Activated CD8-positive, alpha-beta T cell treated with anti-CD3 and anti-CD28 coated beads for 36 hours (primary cell): Measurements from ENCODE around the gene SIRPB1. TPM values are rescaled to one million over a fixed set of nuclear protein-coding genes. Genes with fewer than 3 reads are reported as not detected.
A peak's percentile ranks its signal among the peaks of the same experiment; 100 is the strongest.

Experiments used
- ATAC-seq: fragments of 200-7000 bp; cut with Tn5 transposase; one replicate; pipeline ENCODE4 v1.10.0; 2021; ENCODE audit warnings: mild to moderate bottlenecking, moderate library complexity
- CTCF ChIA-PET: fragments of 350-600 bp; sonication (Branson Sonifier 250); formaldehyde crosslinking; loops from one replicate; lab custom pipeline; 2021; ENCODE audit warnings: antibody characterized with exemption; lab: Charles Lee
- POLR2A ChIA-PET: fragments of 350-600 bp; sonication (Branson Sonifier 250); formaldehyde crosslinking; loops from one replicate; lab custom pipeline; 2021; ENCODE audit warnings: antibody characterized with exemption; lab: Charles Lee
- DNase-seq: peaks from one replicate; pipeline ENCODE4 v3.0.0-alpha.2; 2020
- H3K27ac Mint-ChIP-seq: one replicate; pipeline ENCODE4 v1.8.0; 2021; ENCODE audit warnings: mild to moderate bottlenecking, mixed read lengths
- H3K27me3 Mint-ChIP-seq: one replicate; pipeline ENCODE4 v1.8.0; 2021; ENCODE audit warnings: mixed read lengths
- H3K36me3 Mint-ChIP-seq: one replicate; pipeline ENCODE4 v1.8.0; 2021; ENCODE audit warnings: low read depth, mixed read lengths
- H3K4me1 Mint-ChIP-seq: one replicate; pipeline ENCODE4 v1.8.0; 2021; ENCODE audit warnings: low read depth, mixed read lengths
- H3K4me3 Mint-ChIP-seq: one replicate; pipeline ENCODE4 v1.8.0; 2021; ENCODE audit warnings: mild to moderate bottlenecking, moderate library complexity, mixed read lengths
- H3K9me3 Mint-ChIP-seq: one replicate; pipeline ENCODE4 v1.8.0; 2021; ENCODE audit warnings: mixed read lengths
- CTCF ChIP-seq: fragments of 200-600 bp; IDR thresholded peaks from one replicate; pipeline ENCODE4 v1.8.0; 2022; ENCODE audit warnings: antibody characterized with exemption, mild to moderate bottlenecking
- intact Hi-C: fragments of 100-400 bp; cut with micrococcal nuclease; formaldehyde crosslinking; loops from one replicate; pipeline ENCODE4 v1.10.0; 2022
- total RNA-seq, 2 experiments: library from RNA; stranded (reverse); gene quantifications; one replicate each; pipeline ENCODE4 v1.2.3, GENCODE V29; 2021

SIRPB1 gene
- total RNA-seq, 2 experiments from 2014 or later = 0.83 to 0.92 TPM

GRCh38 chr20:1652960-1653359 is 33.2 kb upstream of the SIRPB1 start:
- DNase-seq (peak; percentile 48), ATAC-seq (peak; percentile 17)
- CTCF ChIA-PET = no interaction called here
- Mint-ChIP-seq H3K4me3 (peak overlapping the region; percentile 11), H3K36me3 (peaks cover 73% of the 10 kb centered on the region), H3K27me3 (no peaks in the 10 kb centered on the region), H3K9me3 (peaks cover 21% of the 10 kb centered on the region), H3K4me1 (peaks cover 80% of the 10 kb centered on the region), H3K27ac (peak overlapping the region; percentile 92)
- TF ChIP-seq CTCF = no peak
- POLR2A ChIA-PET = interaction anchor here (0.6 kb wide), 1 partner anchor 26 kb away, joined by 3 read pairs; no protein-coding TSS in a partner anchor
- intact Hi-C loops = no loop called here

GRCh38 chr20:1652104-1652503 is 32.3 kb upstream of the SIRPB1 start:
- ATAC-seq (no peak), DNase-seq (no peak)
- Mint-ChIP-seq H3K27ac (peak overlapping the region; percentile 1), H3K4me1 (peaks cover 81% of the 10 kb centered on the region), H3K4me3 (no peak overlapping the region), H3K27me3 (no peaks in the 10 kb centered on the region), H3K9me3 (peaks cover 21% of the 10 kb centered on the region), H3K36me3 (peaks cover 76% of the 10 kb centered on the region)
- ChIA-PET POLR2A (interaction anchor here (1.9 kb wide), 1 partner anchor 13 kb away, joined by 5 read pairs; no protein-coding TSS in a partner anchor), CTCF (interaction anchor here (2.0 kb wide), 1 partner anchor 125 kb away, joined by 6 read pairs; no protein-coding TSS in a partner anchor)
- intact Hi-C loops = no loop called here
- no peak for TF ChIP-seq CTCF

GRCh38 chr20:1651268-1652058 is 31.7 kb upstream of the SIRPB1 start:
- peaks cover 78% of the 10 kb centered on the region for H3K36me3 Mint-ChIP-seq
- no peak for ATAC-seq
- peaks cover 83% of the 10 kb centered on the region for H3K4me1 Mint-ChIP-seq
- POLR2A ChIA-PET = interaction anchor here (0.6 to 1.9 kb wide), 3 partner anchors 14 to 498 kb away, joined by 3 to 5 read pairs (median 3); no protein-coding TSS in a partner anchor
- peaks cover 21% of the 10 kb centered on the region for H3K9me3 Mint-ChIP-seq
- TF ChIP-seq CTCF = no peak
- no peak overlapping the region for H3K4me3 Mint-ChIP-seq
- peak overlapping the region; percentile 80 for H3K27ac Mint-ChIP-seq
- intact Hi-C loops = no loop called here
- DNase-seq = no peak
- CTCF ChIA-PET = interaction anchor here (1.1 to 2.2 kb wide), 5 partner anchors 11 to 143 kb away, joined by 3 to 9 read pairs (median 4); no protein-coding TSS in a partner anchor
- no peaks in the 10 kb centered on the region for H3K27me3 Mint-ChIP-seq

- POLR2A ChIA-PET = interaction anchor here (0.9 to 1.6 kb wide), 4 partner anchors 9 to 26 kb away, joined by 3 to 5 read pairs (median 4); partner anchors contain the start of gene SIRPG
- no peak for TF ChIP-seq CTCF
- intact Hi-C loops = no loop called here
These were observed 28.3 kb upstream of the SIRPB1 start for GRCh38 chr20:1648101-1648500.

More at GRCh38 chr20:1648101-1648500, 28.3 kb upstream of the SIRPB1 start:
- DNase-seq (peak; percentile 37), ATAC-seq (peak; percentile 38)
- CTCF ChIA-PET = interaction anchor here (1.6 to 1.7 kb wide), 2 partner anchors 16 to 86 kb away, joined by 4 to 5 read pairs; no protein-coding TSS in a partner anchor
- H3K4me3 Mint-ChIP-seq = no peak overlapping the region
- peaks cover 79% of the 10 kb centered on the region for H3K4me1 Mint-ChIP-seq
- H3K27me3 Mint-ChIP-seq = no peaks in the 10 kb centered on the region
- H3K27ac Mint-ChIP-seq = peak overlapping the region; percentile 59
- peaks cover 70% of the 10 kb centered on the region for H3K36me3 Mint-ChIP-seq
- H3K9me3 Mint-ChIP-seq = peaks cover 4% of the 10 kb centered on the region
